KOPT-K1 (cell line): ENCODE measurements around the gene SRGAP3.

Source experiments
- H3K27ac ChIP-seq: fragments of 200-600 bp; sonication (generic); 2 replicates; pipeline ENCODE4 v1.5.1; 2016; ENCODE audit warnings: antibody characterized with exemption, mild to moderate bottlenecking, low read depth, low read length; ENCODE audit not compliant: poor library complexity, severe bottlenecking
- H3K36me3 ChIP-seq: fragments of 200-600 bp; sonication (generic); 2 replicates; pipeline ENCODE4 v1.5.1; 2017; ENCODE audit warnings: antibody characterized with exemption, mild to moderate bottlenecking, low read length, moderate library complexity; ENCODE audit not compliant: insufficient read depth
- H3K9me3 ChIP-seq: fragments of 200-600 bp; sonication (generic); 2 replicates; pipeline ENCODE4 v1.5.1; 2017; ENCODE audit warnings: antibody characterized with exemption, low read length, mild to moderate bottlenecking; ENCODE audit not compliant: insufficient read depth, poor library complexity, severe bottlenecking

Gene SRGAP3

GRCh38 chr3:8987226-8987625 is 262.2 kb downstream of the SRGAP3 start:
- no peak overlapping the region for H3K27ac ChIP-seq
- H3K9me3 ChIP-seq = no peaks in the 10 kb centered on the region
- H3K36me3 ChIP-seq = no peaks in the 10 kb centered on the region

GRCh38 chr3:8986741-8987140 is 262.7 kb downstream of the SRGAP3 start:
- no peaks in the 10 kb centered on the region for H3K36me3 ChIP-seq
- no peak overlapping the region for H3K27ac ChIP-seq
- no peaks in the 10 kb centered on the region for H3K9me3 ChIP-seq

- H3K27ac ChIP-seq = no peak overlapping the region
- H3K36me3 ChIP-seq = no peaks in the 10 kb centered on the region
- H3K9me3 ChIP-seq = no peaks in the 10 kb centered on the region
Measured at GRCh38 chr3:8985876-8986275, 263.6 kb downstream of the SRGAP3 start.

- no peaks in the 10 kb centered on the region for H3K36me3 ChIP-seq
- no peaks in the 10 kb centered on the region for H3K9me3 ChIP-seq
- H3K27ac ChIP-seq = no peak overlapping the region
Measured at GRCh38 chr3:8985411-8985831, 264.0 kb downstream of the SRGAP3 start.

- Histone ChIP-seq H3K36me3 (no peaks in the 10 kb centered on the region), H3K9me3 (peaks cover 1% of the 10 kb centered on the region), H3K27ac (no peak overlapping the region)
Measured at GRCh38 chr3:8984526-8984925, 264.9 kb downstream of the SRGAP3 start.

GRCh38 chr3:8984081-8984480 is 265.4 kb downstream of the SRGAP3 start:
- no peak overlapping the region for H3K27ac ChIP-seq
- no peaks in the 10 kb centered on the region for H3K36me3 ChIP-seq
- peaks cover 6% of the 10 kb centered on the region for H3K9me3 ChIP-seq

- Histone ChIP-seq H3K9me3 (peaks cover 11% of the 10 kb centered on the region), H3K36me3 (no peaks in the 10 kb centered on the region), H3K27ac (no peak overlapping the region)
Measured at GRCh38 chr3:8983591-8983990, 265.9 kb downstream of the SRGAP3 start.

- peaks cover 11% of the 10 kb centered on the region for H3K9me3 ChIP-seq
- no peak overlapping the region for H3K27ac ChIP-seq
- H3K36me3 ChIP-seq = no peaks in the 10 kb centered on the region
Measured at GRCh38 chr3:8983026-8983425, 266.4 kb downstream of the SRGAP3 start.

GRCh38 chr3:8982509-8982908 is 266.9 kb downstream of the SRGAP3 start:
- no peak overlapping the region for H3K27ac ChIP-seq
- H3K36me3 ChIP-seq = no peaks in the 10 kb centered on the region

GRCh38 chr3:8981700-8982099 is 267.7 kb downstream of the SRGAP3 start:
- Histone ChIP-seq H3K27ac (no peak overlapping the region), H3K9me3 (peaks cover 11% of the 10 kb centered on the region), H3K36me3 (no peaks in the 10 kb centered on the region)

More at GRCh38 chr3:8982509-8982908, 266.9 kb downstream of the SRGAP3 start:
- H3K9me3 ChIP-seq = peaks cover 11% of the 10 kb centered on the region

- Histone ChIP-seq H3K27ac (no peak overlapping the region), H3K9me3 (peaks cover 11% of the 10 kb centered on the region), H3K36me3 (no peaks in the 10 kb centered on the region)
Measured at GRCh38 chr3:8981296-8981695, 268.1 kb downstream of the SRGAP3 start.

GRCh38 chr3:8980756-8981257 is 268.6 kb downstream of the SRGAP3 start:
- H3K9me3 ChIP-seq = peaks cover 11% of the 10 kb centered on the region
- H3K36me3 ChIP-seq = no peaks in the 10 kb centered on the region
- no peak overlapping the region for H3K27ac ChIP-seq

GRCh38 chr3:8979262-8979661 is 270.2 kb downstream of the SRGAP3 start:
- H3K36me3 ChIP-seq = no peaks in the 10 kb centered on the region
- H3K27ac ChIP-seq = no peak overlapping the region
- peaks cover 11% of the 10 kb centered on the region for H3K9me3 ChIP-seq

- Histone ChIP-seq H3K36me3 (no peaks in the 10 kb centered on the region), H3K27ac (no peak overlapping the region), H3K9me3 (peaks cover 11% of the 10 kb centered on the region)
Measured at GRCh38 chr3:8978551-8978950, 270.9 kb downstream of the SRGAP3 start.

GRCh38 chr3:8976540-8977182 is 272.8 kb downstream of the SRGAP3 start:
- Histone ChIP-seq H3K36me3 (no peaks in the 10 kb centered on the region), H3K27ac (no peak overlapping the region), H3K9me3 (peaks cover 11% of the 10 kb centered on the region)
